ENCODE results near the gene FOXC2.

The FOXC2 gene

GRCh38 chr16:86604436-86605193 is 38.0 kb downstream of the FOXC2 start:
- H3K4me3 ChIP-seq (ENCODE audit: control insufficient read depth, low read depth, low read length) = no peak overlapping the region
- no peak for DNase-seq (ENCODE audit: low read depth)
- TF ChIP-seq, protein P1, sequence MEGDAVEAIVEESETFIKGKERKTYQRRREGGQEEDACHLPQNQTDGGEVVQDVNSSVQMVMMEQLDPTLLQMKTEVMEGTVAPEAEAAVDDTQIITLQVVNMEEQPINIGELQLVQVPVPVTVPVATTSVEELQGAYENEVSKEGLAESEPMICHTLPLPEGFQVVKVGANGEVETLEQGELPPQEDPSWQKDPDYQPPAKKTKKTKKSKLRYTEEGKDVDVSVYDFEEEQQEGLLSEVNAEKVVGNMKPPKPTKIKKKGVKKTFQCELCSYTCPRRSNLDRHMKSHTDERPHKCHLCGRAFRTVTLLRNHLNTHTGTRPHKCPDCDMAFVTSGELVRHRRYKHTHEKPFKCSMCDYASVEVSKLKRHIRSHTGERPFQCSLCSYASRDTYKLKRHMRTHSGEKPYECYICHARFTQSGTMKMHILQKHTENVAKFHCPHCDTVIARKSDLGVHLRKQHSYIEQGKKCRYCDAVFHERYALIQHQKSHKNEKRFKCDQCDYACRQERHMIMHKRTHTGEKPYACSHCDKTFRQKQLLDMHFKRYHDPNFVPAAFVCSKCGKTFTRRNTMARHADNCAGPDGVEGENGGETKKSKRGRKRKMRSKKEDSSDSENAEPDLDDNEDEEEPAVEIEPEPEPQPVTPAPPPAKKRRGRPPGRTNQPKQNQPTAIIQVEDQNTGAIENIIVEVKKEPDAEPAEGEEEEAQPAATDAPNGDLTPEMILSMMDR (IDR thresholded peaks at IDR 0.05; ENCODE audit: control insufficient read depth, insufficient read depth, low read depth, low read length, missing control alignments) = no peak

- TF ChIP-seq, protein P1 (IDR thresholded peaks at IDR 0.05; ENCODE audit: control insufficient read depth, insufficient read depth, low read depth, low read length, missing control alignments) = no peak
- no peak overlapping the region for H3K4me3 ChIP-seq (ENCODE audit: control insufficient read depth, low read depth, low read length)
- no peak for DNase-seq (ENCODE audit: low read depth)
These were observed 39.3 kb downstream of the FOXC2 start for GRCh38 chr16:86605950-86606349.

- H3K4me3 ChIP-seq (ENCODE audit: control insufficient read depth, low read depth, low read length) = no peak overlapping the region
- no peak for DNase-seq (ENCODE audit: low read depth)
- TF ChIP-seq, protein P1 (IDR thresholded peaks at IDR 0.05; ENCODE audit: control insufficient read depth, insufficient read depth, low read depth, low read length, missing control alignments) = peak; percentile 5
These were observed 41.7 kb downstream of the FOXC2 start for GRCh38 chr16:86608301-86608747.

GRCh38 chr16:86609115-86609514 is 42.5 kb downstream of the FOXC2 start:
- DNase-seq (ENCODE audit: low read depth) = peak; percentile 83
- no peak overlapping the region for H3K4me3 ChIP-seq (ENCODE audit: control insufficient read depth, low read depth, low read length)
- TF ChIP-seq, protein P1 (IDR thresholded peaks at IDR 0.05; ENCODE audit: control insufficient read depth, insufficient read depth, low read depth, low read length, missing control alignments) = no peak

DNA sequence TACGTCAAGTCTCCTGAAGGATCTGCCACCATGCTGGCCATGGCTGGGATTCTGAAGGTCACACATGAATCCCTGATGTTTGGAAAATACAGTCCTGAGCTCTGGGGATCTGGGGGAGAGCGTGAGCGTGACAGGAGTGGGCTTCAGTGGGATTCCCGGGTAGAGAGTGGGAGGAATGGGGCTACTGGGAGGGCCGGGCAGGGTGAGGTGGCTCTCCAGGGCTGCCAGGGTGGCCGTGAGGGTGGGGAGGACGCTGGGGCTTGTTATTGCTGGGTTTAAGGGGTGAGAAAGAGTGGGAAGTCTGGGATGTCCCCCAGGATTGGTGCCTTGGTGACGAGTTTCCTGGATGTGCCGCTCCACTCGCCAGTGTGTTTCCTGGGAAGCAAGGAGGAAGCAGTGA is 43.0 kb downstream of the FOXC2 start:
- no peak overlapping the region for H3K4me3 ChIP-seq (ENCODE audit: control insufficient read depth, low read depth, low read length)
- TF ChIP-seq, protein P1 (IDR thresholded peaks at IDR 0.05; ENCODE audit: control insufficient read depth, insufficient read depth, low read depth, low read length, missing control alignments) = no peak
- no peak for DNase-seq (ENCODE audit: low read depth)

DNA sequence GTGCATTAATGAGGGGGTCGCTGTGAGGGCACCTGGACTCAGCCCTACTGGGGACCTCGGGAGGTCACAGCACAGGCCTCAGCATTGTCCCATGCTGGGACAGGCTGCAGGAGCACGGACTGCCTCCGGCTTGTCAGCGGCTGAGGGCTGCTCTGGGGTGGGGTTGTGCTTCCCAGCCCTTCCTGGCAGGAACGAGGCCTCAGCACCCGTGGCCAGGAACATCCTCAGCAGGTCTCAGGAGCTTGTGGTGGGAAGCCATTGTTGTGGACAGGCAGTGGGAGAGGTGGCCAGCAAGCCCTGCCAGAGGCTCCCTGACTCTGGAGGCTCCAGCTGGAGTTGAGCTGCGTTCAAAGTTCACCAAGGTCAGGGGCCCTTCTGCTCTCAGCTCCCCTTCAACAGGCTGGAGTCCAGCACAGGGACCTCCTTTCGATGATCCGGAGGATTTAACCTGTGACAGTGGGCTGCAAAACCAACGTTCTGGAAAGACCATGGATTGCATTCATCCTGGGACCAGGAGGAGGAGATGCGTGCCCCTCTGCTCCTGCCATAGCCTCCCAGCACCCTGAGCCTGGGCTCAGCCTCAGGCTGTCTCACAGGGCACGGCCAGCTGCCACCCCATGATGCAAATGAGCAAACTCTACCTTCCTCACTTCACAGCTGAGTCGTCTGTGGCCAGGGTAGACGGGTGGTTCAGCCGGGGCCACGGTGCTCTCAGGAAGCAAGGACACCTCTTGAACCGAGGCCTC is 44.3 kb downstream of the FOXC2 start:
- TF ChIP-seq, protein P1 (IDR thresholded peaks at IDR 0.05; ENCODE audit: control insufficient read depth, insufficient read depth, low read depth, low read length, missing control alignments) = no peak
- no peak for DNase-seq (ENCODE audit: low read depth)
- H3K4me3 ChIP-seq (ENCODE audit: control insufficient read depth, low read depth, low read length) = no peak overlapping the region
